HEK293 (cell line): ENCODE results near the gene RALGAPA2.

ENCODE experiments used
- CTCF ChIA-PET: fragments of 350-600 bp; formaldehyde crosslinking; extraction: SDS; loops from one replicate; lab custom pipeline; 2021; ENCODE audit warnings: antibody characterized with exemption; lab: Yijun Ruan, JAX
- POLR2A ChIA-PET: fragments of 300-600 bp; formaldehyde crosslinking; extraction: SDS; loops from one replicate; lab custom pipeline; 2020; ENCODE audit warnings: antibody characterized with exemption, inconsistent platforms; lab: Yijun Ruan, JAX
- H3K27ac ChIP-seq: fragments of 200-500 bp; sonication (Bioruptor generic); 2 replicates; pipeline ENCODE4 v1.5.1; 2014; ENCODE audit warnings: low read depth, low read length, control low read depth, inconsistent platforms; ENCODE audit errors: extremely low read depth
- H3K36me3 ChIP-seq, 2 experiments: fragments of 200-500 bp in 1 of 2; sonication (Bioruptor generic) in 1 of 2; 1 replicate in 1 of 2; 2 replicates in 1 of 2; pipeline ENCODE4 v1.5.1; 2014 to 2017; ENCODE audit warnings: inconsistent platforms in 2 of 2, low read length in 2 of 2; ENCODE audit not compliant: control insufficient read depth in 2 of 2, insufficient read depth in 1 of 2
- H3K4me1 ChIP-seq: fragments of 200-500 bp; sonication (Bioruptor generic); 2 replicates; pipeline ENCODE4 v1.5.1; 2014; ENCODE audit warnings: mild to moderate bottlenecking, low read length, inconsistent platforms; ENCODE audit not compliant: control insufficient read depth, insufficient read depth
- H3K4me3 ChIP-seq: 2 replicates; pipeline ENCODE4 v1.5.1; 2011; ENCODE audit warnings: low read depth, mild to moderate bottlenecking, control low read depth, low read length, moderate library complexity
- H3K9me3 ChIP-seq: fragments of 200-500 bp; sonication (Bioruptor generic); 2 replicates; pipeline ENCODE4 v1.5.1; 2014; ENCODE audit warnings: low read depth, low read length, inconsistent platforms; ENCODE audit not compliant: control insufficient read depth, insufficient read depth
- BCL6B ChIP-seq: fragments of 450-650 bp; formaldehyde crosslinking; IDR thresholded peaks from 2 replicates; pipeline ENCODE4 v1.5.1; 2017; ENCODE audit warnings: missing biosample characterization, missing genetic modification characterization
- GLIS2 ChIP-seq: fragments of 450-650 bp; formaldehyde crosslinking; IDR thresholded peaks from 2 replicates; pipeline ENCODE4 v1.5.1; 2016; ENCODE audit warnings: missing biosample characterization, missing genetic modification characterization
- PATZ1 ChIP-seq: fragments of 450-650 bp; formaldehyde crosslinking; IDR thresholded peaks from 2 replicates; pipeline ENCODE4 v1.5.1; 2016; ENCODE audit warnings: missing biosample characterization, missing genetic modification characterization
- PRDM2 ChIP-seq: fragments of 450-650 bp; formaldehyde crosslinking; IDR thresholded peaks from 2 replicates; pipeline ENCODE4 v1.5.1; 2016; ENCODE audit warnings: missing biosample characterization, missing genetic modification characterization, borderline replicate concordance
- SCRT2 ChIP-seq: fragments of 450-650 bp; formaldehyde crosslinking; IDR thresholded peaks from 2 replicates; pipeline ENCODE4 v1.5.1; 2016; ENCODE audit warnings: missing biosample characterization, missing genetic modification characterization
- ZBTB10 ChIP-seq: fragments of 450-650 bp; formaldehyde crosslinking; IDR thresholded peaks from 2 replicates; pipeline ENCODE4 v1.5.1; 2016; ENCODE audit warnings: missing biosample characterization, missing genetic modification characterization
- ZBTB49 ChIP-seq: fragments of 450-650 bp; formaldehyde crosslinking; IDR thresholded peaks from 2 replicates; pipeline ENCODE4 v1.5.1; 2016; ENCODE audit warnings: missing biosample characterization, missing genetic modification characterization, low read depth
- ZNF16 ChIP-seq: fragments of 450-650 bp; formaldehyde crosslinking; IDR thresholded peaks from 2 replicates; pipeline ENCODE4 v1.5.1; 2016; ENCODE audit warnings: low read depth, missing biosample characterization, missing genetic modification characterization
- ZNF2 ChIP-seq: fragments of 450-650 bp; formaldehyde crosslinking; IDR thresholded peaks from 2 replicates; pipeline ENCODE4 v1.5.1; 2016; ENCODE audit warnings: missing biosample characterization, missing genetic modification characterization
- ZNF404 ChIP-seq: fragments of 450-650 bp; formaldehyde crosslinking; IDR thresholded peaks from 2 replicates; pipeline ENCODE4 v1.5.1; 2017; ENCODE audit warnings: missing biosample characterization, missing genetic modification characterization
- ZNF423 ChIP-seq: fragments of 450-650 bp; formaldehyde crosslinking; IDR thresholded peaks from 2 replicates; pipeline ENCODE4 v1.5.1; 2016; ENCODE audit warnings: missing biosample characterization, missing genetic modification characterization
- ZNF549 ChIP-seq: fragments of 450-650 bp; IDR thresholded peaks from 2 replicates; pipeline ENCODE4 v1.5.1; 2018; ENCODE audit warnings: missing biosample characterization, missing genetic modification characterization, mild to moderate bottlenecking, inconsistent platforms, moderate library complexity
- ZNF585B ChIP-seq: fragments of 450-650 bp; formaldehyde crosslinking; IDR thresholded peaks from 2 replicates; pipeline ENCODE4 v1.5.1; 2016; ENCODE audit warnings: missing biosample characterization, missing genetic modification characterization
- ZNF623 ChIP-seq: fragments of 450-650 bp; formaldehyde crosslinking; IDR thresholded peaks from 2 replicates; pipeline ENCODE4 v1.5.1; 2016; ENCODE audit warnings: missing biosample characterization, missing genetic modification characterization
- ZNF639 ChIP-seq: fragments of 450-650 bp; formaldehyde crosslinking; IDR thresholded peaks from 2 replicates; pipeline ENCODE4 v1.5.1; 2016; ENCODE audit warnings: missing biosample characterization, missing genetic modification characterization
- ZNF792 ChIP-seq: fragments of 450-650 bp; formaldehyde crosslinking; IDR thresholded peaks from 2 replicates; pipeline ENCODE4 v1.5.1; 2016; ENCODE audit warnings: missing biosample characterization, missing genetic modification characterization
- ZSCAN4 ChIP-seq: fragments of 450-650 bp; formaldehyde crosslinking; IDR thresholded peaks from 2 replicates; pipeline ENCODE4 v1.5.1; 2017; ENCODE audit warnings: missing biosample characterization, missing genetic modification characterization
- ZSCAN5A ChIP-seq: fragments of 450-650 bp; formaldehyde crosslinking; IDR thresholded peaks from 2 replicates; pipeline ENCODE4 v1.5.1; 2016; ENCODE audit warnings: missing biosample characterization, missing genetic modification characterization

The RALGAPA2 gene

GRCh38 chr20:20721489-20721888 lies 9.0 kb upstream of the RALGAPA2 start:
- Histone ChIP-seq H3K4me1 (no peaks in the 10 kb centered on the region), H3K9me3 (no peaks in the 10 kb centered on the region), H3K27ac (no peak overlapping the region), H3K36me3 (no peaks in the 10 kb centered on the region), H3K4me3 (no peak overlapping the region)
- CTCF ChIA-PET: interaction anchor here (0.6 to 1.2 kb wide), 4 partner anchors 9 to 625 kb away, joined by 3 to 5 read pairs (median 4); no protein-coding TSS in a partner anchor
- POLR2A ChIA-PET: interaction anchor here (0.8 kb wide), 1 partner anchor 9 kb away, joined by 3 read pairs; the partner anchor contains the start of gene RALGAPA2
- TF ChIP-seq ZBTB49 (tag by site-specific recombination): no peak
- TF ChIP-seq ZBTB10 (tag by site-specific recombination): no peak
- no peak for TF ChIP-seq ZSCAN4 (tag by site-specific recombination)
- no peak for TF ChIP-seq ZNF623 (tag by site-specific recombination)
- no peak for TF ChIP-seq ZNF549 (tag by site-specific recombination)
- no peak for TF ChIP-seq ZNF585B (tag by site-specific recombination)
- no peak for TF ChIP-seq ZNF792 (tag by site-specific recombination)
- no peak for TF ChIP-seq ZNF423 (tag by site-specific recombination)
- TF ChIP-seq BCL6B: no peak
- TF ChIP-seq ZNF2: no peak
- no peak for TF ChIP-seq ZNF16 (tag by site-specific recombination)
- TF ChIP-seq GLIS2 (tag by site-specific recombination): no peak
- TF ChIP-seq ZSCAN5A (tag by site-specific recombination): no peak
- TF ChIP-seq PRDM2: no peak
- no peak for TF ChIP-seq PATZ1
- TF ChIP-seq ZNF404 (tag by site-specific recombination): no peak
- TF ChIP-seq ZNF639 (tag by site-specific recombination): no peak
- no peak for TF ChIP-seq SCRT2 (tag by site-specific recombination)
